Left renal cortex interstitium (tissue), 4 donors: ENCODE data around the gene PPP1R3C. TPM values are rescaled to one million over a fixed set of nuclear protein-coding genes. Genes with fewer than 3 reads are reported as not detected.

Experiments
- DNase-seq, 4 donors: peaks; one replicate each; pipeline ENCODE4 v3.0.0-alpha.2; 2013; ENCODE audit warnings: low read depth in 4 of 4, low spot score in 2 of 4, missing footprints in 1 of 4
- polyA plus RNA-seq, 4 donors: library from polyadenylated mRNA; unstranded; fragments of 120-200 nt; gene quantifications; one replicate each; pipeline ENCODE4 v1.2.1, GENCODE V29; 2013; ENCODE audit not compliant: insufficient read length in 4 of 4

Gene PPP1R3C
- polyA plus RNA-seq, 4 donors: 32.4 to 40.4 (median 36.6) TPM

DNA sequence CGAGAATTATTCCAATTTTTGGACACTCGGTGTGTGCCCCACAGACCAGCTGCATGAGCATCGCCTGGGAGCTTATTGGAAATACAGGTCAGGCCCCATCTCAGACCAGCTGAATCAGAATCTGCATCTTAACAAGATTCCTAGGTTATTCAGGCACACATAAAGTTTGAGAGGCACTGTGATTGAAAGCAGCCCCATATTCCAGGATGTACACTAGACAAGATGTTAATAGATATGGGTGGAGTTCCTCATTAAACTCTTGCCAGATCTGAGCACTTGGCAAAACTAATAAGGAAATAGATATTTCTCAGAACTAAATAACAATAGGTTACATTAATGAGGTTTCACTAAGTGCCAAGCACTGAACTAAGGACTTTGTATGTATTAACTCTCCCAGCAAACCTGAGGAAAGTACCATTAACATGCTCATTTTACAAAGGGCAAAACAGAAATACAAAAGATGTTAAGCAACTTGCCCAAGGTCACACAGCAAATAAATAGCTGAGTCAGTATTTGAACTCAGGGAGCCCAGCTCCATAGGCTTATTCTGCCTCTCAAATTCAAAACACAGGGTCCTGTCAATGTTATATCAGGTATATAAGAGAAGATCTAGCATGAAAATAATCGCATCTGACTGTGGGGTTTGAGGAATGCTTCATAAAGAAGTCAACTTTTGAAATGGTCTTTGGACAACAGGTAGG is 29.9 kb downstream of the PPP1R3C start:
- DNase-seq: no peak

DNA sequence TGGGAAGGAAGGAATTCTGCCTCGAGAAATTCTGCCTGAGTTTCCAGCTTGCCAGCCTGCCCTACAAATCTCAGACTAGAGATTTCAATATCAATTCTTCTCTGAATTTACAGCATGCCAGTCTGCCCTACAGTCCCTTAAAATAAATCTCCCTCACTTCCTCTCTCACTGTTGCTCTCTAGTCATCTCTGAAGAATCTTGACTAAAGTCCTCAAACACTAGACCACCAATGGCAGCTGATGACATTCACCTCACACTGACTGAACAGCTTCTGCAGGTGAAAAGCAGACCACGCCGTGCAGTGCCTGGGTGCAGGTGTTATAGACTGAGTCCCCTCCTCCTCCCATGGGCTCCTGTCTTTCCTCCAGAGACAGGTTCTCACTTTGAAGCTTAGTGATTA is 30.4 kb downstream of the PPP1R3C start:
- DNase-seq: no peak

DNA sequence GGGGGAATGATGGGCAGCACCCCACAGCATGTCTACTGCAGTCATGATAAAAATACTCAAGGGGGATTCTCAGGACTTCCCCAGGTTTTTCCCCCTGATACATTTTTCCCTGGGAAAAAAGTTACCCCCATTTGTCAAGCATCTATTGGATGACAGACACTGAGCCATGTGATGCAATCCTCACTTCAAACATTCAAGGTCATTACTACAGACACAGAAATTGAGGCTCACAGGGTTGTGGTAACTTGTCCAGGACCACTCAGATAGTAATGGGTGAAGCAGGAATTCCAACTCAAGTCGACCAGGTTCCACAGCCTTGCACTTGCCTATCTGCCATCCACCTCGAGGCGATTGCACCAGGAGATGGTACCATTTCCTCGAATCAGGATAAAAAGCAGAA is 31.7 kb downstream of the PPP1R3C start:
- no peak for DNase-seq

DNA sequence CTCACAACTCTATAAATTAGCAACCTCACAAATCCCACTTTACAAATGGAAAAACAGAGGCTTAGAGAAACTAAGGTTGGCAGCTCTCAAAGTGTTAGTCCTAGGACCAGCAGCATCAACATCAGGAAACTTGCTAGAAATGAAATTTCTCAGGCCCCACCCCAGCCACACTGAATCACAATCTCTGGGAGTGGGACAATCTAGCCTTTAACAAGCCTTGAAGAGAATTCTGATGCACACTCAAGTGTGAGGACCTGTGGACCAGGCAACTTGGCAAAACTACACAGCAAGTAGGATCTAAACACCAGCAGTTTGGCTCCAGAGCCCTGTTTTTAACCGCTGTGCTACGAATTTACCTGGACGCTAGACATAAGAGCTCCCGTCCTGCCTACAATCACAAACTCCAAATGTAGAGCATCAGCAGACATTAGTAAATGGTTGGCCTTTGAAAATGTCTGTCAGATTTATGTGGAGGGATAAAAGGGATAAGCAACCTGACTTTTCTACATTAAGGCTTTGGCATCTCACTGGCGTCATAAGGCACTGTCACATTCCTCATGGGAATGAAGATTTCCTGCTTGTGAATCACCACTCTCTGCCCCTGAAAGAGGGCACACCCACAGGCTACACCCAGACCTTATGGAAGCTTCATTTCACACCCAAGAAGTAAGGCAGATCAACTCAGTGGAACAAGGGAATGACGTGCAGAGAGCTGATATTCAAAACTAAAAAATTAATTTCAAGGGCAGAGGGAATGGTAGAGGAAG is 34.5 kb downstream of the PPP1R3C start:
- DNase-seq: no peak

DNA sequence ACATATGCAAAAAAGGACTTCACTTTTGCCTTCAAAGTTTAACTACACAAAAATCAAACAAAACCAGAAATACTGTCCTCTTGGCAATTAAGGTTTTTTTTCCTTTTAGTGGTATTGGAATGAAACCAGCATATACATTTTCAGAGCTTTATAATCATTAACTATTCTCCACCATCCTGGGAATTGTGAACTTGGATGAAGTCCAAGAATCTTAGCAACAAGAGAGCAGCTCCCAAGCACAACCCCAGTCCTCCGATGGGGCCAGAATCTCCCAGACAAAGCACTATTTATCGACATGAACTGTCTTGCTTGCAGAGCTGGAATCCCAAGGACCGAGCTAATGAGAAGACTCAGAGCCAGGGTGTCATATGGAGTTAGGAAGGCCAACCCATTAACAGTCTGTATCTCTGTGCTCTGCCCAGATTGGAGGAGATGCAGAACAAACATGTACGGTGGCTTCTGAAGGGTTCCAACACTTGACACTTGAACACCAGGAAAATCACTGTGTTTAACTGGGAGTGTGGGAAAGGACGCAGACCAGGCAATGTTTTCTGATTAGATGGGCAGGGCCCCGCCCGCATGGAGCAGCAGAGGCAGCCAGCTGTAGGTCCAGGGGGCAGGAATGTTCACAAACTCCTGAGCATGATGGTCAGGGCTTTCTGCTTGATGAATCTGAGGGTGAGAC is 35.5 kb downstream of the PPP1R3C start:
- DNase-seq: no peak

DNA sequence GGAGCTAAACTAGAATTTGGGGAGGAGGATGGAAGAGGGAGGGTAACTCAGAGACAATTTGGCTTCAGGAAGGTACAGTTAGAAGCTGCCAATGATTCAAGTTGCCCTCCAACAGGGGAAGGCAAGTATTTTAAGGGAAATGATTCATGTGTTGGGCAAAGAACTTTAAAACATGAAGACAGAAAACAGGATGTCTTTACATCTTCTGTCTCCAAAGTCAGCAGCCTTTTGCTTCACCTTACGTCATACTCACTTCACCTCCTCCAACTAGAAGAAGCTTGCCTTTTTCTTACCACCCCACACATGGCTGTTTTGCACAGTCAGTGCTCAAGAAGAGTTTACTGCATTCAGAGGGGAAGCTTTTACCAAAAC is 36.1 kb downstream of the PPP1R3C start:
- no peak for DNase-seq

DNA sequence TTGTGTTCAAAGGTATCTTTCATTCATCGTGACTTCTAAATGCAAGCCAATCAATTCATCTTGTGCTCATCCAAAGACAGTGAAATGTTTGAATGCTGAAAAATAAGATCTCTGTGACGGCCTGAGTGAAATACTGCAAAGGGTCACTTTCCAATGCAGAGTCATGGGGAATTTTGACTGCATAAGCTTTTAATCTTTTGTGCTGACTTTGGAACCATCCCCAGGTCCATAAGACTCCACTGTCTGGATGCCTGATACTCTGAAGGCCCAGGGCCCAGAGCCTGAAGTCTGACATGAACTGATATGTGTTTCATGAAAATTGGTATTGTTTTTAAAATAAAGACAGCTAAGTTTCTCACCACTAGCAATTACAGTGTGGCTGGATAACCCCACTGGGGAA is 39.0 kb downstream of the PPP1R3C start:
- DNase-seq: no peak

DNA sequence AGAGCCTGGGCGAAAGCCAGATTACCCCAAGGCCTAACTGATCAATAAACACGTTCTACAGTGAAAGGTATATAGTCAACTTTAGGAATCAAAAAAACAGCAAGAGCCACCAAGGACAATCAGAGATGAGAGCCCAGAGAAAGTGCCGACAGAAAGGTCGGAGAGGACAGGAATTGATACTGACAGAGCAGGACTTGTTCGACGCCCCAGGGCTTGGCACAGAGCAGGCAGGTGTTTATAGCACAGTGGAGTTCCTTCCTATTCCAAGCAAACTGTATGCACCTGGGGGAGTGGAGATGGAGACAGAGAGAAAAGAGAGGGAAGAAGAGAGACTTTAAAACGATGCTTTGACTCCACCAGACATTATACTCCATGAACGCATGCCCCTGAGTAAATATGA is 39.5 kb downstream of the PPP1R3C start:
- DNase-seq: no peak

DNA sequence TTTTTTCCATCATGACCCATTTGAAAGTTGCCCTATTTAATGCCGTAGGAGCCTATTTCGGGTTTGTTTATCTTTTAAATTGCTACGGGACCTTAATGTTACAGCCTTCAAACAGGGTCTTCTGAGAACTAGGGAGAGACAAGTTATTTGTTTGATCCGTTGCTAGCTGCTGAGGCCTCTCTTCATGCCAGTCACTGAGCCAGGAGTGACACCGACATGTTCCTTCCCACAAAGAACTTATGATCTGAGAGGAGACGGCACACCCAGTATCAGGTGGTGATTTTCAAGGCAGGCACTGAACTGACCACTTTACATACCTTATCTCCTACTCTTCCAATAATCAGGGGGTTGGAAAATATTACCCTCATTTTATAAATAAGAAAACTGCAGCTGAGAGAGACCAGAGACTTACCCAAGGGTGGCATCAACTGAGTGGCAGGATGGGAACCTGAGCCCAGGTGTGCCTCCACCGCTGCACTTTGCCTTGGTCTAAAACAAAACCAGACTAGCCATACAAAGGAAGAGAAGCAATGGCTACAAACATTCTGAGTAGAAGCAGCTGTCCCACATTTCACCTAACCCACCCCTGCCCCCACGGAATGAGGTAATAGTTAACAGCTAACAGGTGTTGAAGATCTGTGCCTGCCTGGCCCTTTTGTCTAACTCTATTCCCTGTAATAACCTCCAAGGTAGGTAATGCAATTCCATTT is 40.5 kb downstream of the PPP1R3C start:
- no peak for DNase-seq

DNA sequence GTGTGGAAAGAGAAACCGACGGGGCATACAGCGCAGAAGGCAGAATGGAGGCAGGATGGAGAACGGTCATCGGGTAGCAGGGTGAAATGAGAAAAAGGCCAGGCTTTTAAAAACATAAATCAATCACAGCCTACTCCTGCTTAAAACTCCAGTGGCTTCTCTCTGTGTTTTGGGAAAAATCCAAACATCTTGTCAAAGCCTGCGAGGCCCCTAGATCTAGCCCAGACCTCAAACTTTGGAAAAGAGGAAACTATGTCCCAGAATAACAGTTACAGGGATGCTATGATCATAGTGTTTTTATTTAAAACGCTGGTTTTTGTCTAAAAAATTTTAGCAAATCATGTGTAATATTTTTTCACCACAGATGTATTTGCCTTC is 41.1 kb downstream of the PPP1R3C start:
- no peak for DNase-seq

DNA sequence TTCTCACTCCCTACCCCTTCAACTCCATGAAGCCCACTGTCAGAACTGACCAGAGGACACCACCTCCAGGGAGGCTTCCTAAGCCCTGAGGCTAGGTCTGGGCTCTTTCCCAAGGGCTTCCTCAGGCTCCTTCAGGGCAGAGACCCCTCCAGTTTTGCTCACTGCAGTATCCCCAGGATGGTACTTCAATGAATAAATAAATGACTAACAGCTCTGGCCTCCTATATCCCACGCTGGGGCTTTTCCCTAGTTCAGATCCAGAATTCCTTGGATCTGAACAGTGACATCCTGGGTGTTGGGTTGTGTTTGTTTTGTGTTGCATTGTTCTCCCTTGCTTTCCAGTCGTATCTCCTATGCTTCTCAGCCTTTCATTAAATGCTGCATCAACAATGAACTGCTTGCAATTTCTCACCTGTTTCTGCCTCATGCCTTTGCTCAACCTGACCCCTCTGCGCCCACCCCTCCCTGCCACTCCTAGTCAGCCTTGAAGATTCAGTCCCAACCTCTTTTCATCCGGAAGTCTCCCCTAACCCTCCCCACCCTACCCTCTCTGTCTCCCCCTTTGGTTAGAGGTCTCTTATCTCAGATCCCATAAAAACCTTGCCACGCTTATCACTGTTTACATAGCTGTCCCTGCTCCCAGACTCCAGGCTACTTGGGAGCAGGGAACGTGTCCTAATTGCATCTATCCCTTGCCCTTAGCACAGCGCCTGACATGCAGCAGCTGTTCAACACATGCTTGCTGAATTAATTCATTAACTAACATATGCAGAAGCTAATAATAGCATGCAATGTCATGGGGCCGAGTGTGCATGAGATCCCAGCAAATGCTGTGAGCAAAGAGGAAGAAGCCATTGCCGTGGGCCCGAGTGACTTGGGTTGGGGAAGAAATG is 41.7 kb downstream of the PPP1R3C start:
- peak in 3 of 4 donors; percentile 82 to 93 (median 85) for DNase-seq

DNA sequence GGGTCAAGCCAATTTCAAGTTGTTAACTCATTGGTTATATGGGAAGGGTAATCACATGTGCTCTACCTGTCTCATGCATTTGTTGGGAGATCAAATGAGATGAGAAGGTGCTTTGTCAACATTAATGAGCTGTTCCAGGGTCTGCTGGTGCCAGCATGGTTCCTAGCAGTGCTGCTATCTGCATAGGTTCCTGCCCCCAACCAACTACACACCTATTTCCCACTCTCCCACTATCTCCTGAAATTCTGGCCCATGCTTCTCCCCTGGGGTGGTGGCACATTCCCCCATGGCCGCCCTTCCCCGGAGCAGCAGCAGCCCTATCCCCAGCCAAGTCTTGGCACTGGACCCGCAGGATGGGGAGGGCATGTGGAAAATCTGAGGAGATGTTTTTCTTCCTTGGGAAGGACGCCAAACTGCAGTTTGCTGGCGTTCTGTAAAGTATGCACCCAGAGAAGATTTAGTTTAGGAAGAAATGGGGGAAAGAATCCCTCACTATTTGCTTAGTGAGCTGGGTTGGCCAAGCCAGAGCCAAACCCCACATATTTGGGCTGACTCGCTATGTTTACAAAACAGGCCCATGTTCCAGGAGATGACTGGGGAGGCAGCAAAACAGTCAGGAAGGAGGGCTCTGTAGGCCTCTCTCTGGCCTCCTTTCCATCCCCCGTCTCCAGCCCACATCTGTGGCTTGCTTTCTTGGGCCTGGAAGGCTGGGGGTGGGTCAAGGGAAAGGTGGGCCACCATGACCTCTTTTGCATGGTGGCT is 42.5 kb downstream of the PPP1R3C start:
- DNase-seq: no peak

DNA sequence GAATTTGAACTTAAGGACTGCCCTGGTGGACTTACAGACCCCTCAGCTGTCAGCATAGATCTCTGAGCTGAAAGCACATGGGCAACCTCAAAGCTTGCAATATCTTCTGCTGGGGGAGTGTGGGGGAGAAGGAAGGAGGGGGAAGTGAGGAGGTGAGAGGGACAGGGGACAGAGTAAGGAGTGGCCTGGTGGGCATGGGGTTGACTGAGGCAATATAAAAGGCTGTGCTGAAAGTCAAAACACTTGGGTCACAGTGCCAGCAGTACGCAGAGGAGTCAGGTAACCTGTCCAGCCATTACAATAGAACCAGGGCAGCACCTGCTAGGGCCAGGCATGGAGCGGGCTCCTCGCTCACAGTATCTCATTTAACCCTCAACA is 43.2 kb downstream of the PPP1R3C start:
- DNase-seq: no peak

DNA sequence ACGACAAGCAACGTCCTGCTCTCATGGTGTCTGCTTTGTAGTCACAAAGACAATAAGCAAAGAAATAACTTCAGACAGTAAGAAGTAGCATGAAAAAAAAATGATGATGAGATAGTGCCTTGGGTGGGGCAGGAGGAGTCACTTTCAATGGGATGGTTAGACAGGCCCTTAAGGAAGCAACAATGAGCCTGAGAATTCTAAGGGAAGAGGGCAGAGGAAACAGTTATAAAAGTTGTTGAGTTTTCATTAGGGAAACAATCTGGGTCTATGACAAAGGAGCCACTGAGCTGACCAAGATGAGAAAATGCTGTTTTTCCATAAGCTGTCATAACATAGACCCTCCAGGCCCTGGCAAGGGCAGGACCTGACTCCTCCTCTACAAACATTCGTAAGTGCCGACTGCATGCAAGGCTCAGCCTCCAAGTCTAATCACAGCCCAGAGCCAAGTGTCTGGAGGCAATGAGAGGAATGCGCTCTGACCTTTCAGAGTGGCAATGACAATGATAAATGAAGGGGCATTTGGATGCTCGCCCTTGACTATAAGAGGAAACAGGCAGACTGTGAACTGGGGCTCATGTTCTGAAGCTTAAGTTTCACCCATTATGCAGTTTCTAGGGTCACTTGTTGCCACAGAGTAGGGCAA is 43.7 kb downstream of the PPP1R3C start:
- DNase-seq: no peak

DNA sequence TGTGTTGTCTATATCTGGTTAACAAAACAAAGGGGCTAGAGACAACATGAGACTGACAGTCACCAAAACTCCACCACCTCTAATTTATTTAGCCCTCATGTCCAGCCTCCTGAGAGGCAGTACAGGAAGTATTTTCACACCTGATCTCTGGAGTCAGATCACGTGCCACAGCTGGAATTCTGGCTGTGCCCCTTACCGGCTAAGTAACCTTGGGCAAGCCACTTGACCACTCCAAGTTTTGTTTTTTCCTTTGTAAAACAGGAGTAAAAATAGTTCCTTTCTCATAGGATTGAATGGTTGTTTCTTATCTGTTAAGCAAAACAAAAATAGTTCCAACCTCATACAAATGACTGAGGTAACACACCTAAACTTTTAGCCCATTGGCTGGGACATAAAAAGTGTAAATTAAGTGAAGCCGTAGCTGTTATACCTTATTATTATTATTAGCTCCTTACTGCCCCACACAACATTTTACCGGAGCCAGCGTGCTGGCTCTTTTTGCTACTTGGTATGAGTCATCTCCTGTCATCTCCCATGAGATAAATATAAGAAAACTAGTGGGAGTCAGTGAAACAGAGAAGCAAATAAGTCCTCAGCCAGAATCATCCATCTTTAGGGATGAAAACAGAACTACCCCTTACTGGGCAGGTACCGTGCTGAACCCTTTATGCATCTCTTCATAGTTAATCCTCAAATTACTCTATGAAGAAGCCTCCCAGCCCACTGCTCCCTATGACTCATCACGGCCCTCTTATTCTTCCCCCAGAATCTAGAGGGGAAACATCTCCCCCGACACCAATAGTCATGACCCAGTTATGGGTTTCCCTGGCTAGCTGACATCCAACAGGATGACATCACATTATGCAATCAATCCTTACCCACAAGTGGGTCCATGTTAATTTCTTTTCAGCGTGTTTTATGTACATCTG is 44.9 kb downstream of the PPP1R3C start:
- DNase-seq: no peak

DNA sequence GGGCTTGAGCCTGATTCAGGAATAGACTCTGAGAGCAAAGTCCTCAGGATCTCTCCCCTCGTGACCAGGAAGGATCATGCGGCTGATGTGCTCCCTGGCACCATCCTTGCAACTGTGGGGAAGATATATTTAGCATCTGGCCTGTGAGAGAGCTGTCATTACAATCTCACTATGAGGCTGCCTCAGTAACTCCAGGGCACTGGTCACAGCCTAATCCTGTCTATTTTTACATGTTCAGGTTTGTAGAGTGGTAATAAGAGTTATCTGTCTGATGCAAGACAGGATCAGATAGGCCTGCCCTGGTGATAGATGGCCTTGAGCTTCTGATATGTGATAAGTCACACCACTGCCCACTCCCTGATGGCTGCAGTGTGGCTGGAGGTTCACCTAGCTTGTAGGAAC is 50.7 kb downstream of the PPP1R3C start:
- no peak for DNase-seq

DNA sequence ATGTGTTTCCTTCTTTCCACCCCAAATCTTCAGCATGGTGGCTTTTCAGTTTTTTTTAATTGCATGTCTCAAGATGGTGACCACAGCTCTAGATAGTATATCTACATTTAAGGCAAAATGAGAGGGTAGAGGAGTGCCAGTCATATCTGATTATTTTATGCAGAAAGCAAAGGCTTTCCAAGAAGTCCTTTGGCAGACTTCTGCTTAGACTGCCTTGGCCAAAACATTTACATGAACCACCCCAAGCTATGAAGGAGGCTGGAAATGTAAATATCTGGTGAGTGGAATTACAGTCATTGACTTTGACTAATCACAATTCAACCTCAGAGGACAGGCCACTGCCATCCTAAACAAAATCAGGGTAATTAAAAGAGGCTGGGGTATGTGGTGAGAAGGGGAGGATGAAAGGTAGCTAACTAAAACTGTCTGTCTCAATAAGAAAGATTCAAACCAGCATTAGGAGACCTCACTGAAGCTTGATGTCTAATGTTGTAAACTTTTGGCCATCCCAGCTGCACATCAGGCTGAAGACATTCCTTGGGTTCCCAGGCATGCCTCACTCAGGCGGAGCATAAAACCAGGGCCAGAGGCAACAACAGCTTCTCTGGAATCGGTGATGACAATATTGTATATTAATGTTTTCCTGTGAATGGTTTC is 53.4 kb downstream of the PPP1R3C start:
- DNase-seq: no peak
